Coronary artery (tissue), 2 donors: Measurements from ENCODE around the gene ACSF3.

Experiments
- DNase-seq: peaks from one replicate; pipeline ENCODE4 v3.0.0-alpha.2; 2017; ENCODE audit warnings: low spot score
- H3K27ac ChIP-seq, 2 donors: fragments of 200-600 bp; sonication (generic); one replicate each; pipeline ENCODE4 v1.5.1; 2016 to 2019
- H3K4me3 ChIP-seq: fragments of 200-600 bp; sonication (generic); 2 replicates; pipeline ENCODE4 v1.5.1; 2016; ENCODE audit warnings: mild to moderate bottlenecking, moderate library complexity
- CTCF ChIP-seq: fragments of 200-600 bp; sonication (generic); IDR thresholded peaks from one replicate; pipeline ENCODE4 v1.5.1; 2019; ENCODE audit warnings: antibody characterized with exemption

ACSF3 gene

GRCh38 chr16:89140401-89140800 is 46.7 kb downstream of the ACSF3 start:
- Histone ChIP-seq H3K27ac (no peak overlapping the region), H3K4me3 (no peak overlapping the region)
- no peak for TF ChIP-seq CTCF
- DNase-seq: no peak

- no peak for TF ChIP-seq CTCF
These were observed 47.6 kb downstream of the ACSF3 start for GRCh38 chr16:89140981-89141883.

GRCh38 chr16:89141884-89142267 is 48.2 kb downstream of the ACSF3 start:
- TF ChIP-seq CTCF: no peak
- Histone ChIP-seq H3K27ac (no peak overlapping the region), H3K4me3 (no peak overlapping the region)
- DNase-seq: no peak

More at GRCh38 chr16:89140981-89141883, 47.6 kb downstream of the ACSF3 start:
- DNase-seq: no peak
- Histone ChIP-seq H3K27ac (no peak overlapping the region), H3K4me3 (no peak overlapping the region)

- H3K4me3 ChIP-seq: no peak overlapping the region
- DNase-seq: no peak
- TF ChIP-seq CTCF: no peak
- H3K27ac ChIP-seq: no peak overlapping the region
These were observed 49.0 kb downstream of the ACSF3 start for GRCh38 chr16:89142474-89143195.

- DNase-seq: no peak
- no peak for TF ChIP-seq CTCF
- Histone ChIP-seq H3K27ac (no peak overlapping the region), H3K4me3 (no peak overlapping the region)
These were observed 49.6 kb downstream of the ACSF3 start for GRCh38 chr16:89143201-89143741.

- Histone ChIP-seq H3K27ac (no peak overlapping the region), H3K4me3 (no peak overlapping the region)
- TF ChIP-seq CTCF: no peak
- no peak for DNase-seq
These were observed 50.4 kb downstream of the ACSF3 start for GRCh38 chr16:89143911-89144675.
